Forelimb muscle (tissue), 1 donor: ENCODE measurements around the gene RIPK1. TPM values are rescaled to one million over a fixed set of nuclear protein-coding genes. Genes with fewer than 3 reads are reported as not detected.

Experiments
- DNase-seq: peaks from one replicate; pipeline ENCODE4 v3.0.0-alpha.2; 2013; ENCODE audit warnings: low read depth
- polyA plus RNA-seq: library from polyadenylated mRNA; unstranded; fragments of 120-200 nt; gene quantifications from one replicate; pipeline ENCODE4 v1.2.1, GENCODE V29; 2013; ENCODE audit not compliant: insufficient read length

RIPK1 gene
- polyA plus RNA-seq, 1 donor: 10.1 TPM

GRCh38 chr6:3081960-3082359 is 13.7 kb downstream of the RIPK1 start:
- no peak for DNase-seq

DNA sequence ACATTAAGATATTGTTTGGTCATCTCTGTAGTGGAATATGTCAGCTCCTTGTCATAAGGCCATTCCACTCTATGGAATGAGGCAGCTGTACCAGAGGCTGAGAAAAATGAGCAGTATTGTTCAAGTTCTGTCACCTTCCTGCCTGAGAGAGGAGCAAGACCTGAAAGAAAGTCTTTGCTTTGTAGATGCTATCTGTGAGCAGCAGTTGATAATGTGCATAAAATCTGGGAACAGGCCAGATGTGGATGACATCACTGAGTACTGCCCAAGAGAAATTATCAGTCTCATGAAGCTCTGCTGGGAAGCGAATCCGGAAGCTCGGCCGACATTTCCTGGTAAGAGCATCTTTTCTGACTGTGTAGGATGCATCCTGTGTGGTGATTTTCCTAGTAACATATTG is 16.8 kb downstream of the RIPK1 start:
- DNase-seq: no peak

DNA sequence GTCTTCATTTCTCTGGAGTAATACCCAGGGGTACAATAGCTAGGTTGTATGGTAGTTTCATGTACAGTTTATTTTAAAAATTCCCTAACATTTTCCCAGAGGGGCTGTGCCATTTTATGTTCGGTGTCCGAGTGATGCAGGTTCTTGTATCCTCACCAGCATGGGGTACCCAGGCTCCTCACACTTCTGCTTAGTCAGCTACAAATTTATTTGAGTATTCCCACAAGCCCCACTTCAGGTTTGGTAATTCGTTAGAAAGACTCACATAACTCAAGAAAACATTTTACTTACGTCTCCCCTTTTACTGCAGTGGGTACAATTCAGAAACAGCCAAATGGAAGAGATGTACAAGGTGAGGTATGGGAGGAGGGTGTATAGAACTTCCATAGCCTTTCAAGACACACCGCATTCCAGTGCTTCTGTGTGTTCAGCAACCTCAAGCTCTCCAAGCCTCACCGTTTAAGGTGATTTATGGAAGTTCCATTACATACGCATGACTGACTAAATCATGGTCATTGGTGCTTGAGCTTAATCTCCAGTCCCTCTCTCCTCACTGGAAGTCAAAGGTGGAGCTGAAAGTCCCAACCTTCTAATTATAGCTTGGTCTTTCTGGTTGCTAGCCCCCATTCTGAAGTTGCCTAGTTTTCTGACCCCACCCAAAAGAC is 18.1 kb downstream of the RIPK1 start:
- no peak for DNase-seq

GRCh38 chr6:3088446-3088845 is 20.2 kb downstream of the RIPK1 start:
- no peak for DNase-seq

- DNase-seq: peak; percentile 73
Measured at GRCh38 chr6:3088968-3089367, 20.7 kb downstream of the RIPK1 start.

DNA sequence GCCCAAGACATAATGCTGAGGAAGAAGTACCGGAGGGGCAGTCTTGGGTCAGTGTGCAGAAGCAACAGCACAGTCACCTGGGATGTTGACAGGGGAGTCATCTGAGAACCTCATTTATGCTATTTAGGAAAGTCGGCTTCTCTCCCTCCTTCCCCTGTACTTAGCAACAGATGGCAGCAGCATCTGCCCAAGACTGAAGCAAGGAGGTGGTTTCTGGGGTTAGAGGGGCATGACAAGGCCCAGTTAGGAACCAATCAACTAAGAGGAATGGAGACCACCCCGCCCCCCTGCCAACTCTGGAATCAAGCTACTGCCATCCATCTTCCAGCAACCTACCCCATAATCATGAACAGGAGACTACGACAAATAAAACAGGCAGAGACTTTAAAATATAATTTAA is 21.7 kb downstream of the RIPK1 start:
- DNase-seq: no peak

- no peak for DNase-seq
Measured at GRCh38 chr6:3094815-3095214, 26.5 kb downstream of the RIPK1 start.

GRCh38 chr6:3102875-3103274 is 34.6 kb downstream of the RIPK1 start:
- no peak for DNase-seq

DNA sequence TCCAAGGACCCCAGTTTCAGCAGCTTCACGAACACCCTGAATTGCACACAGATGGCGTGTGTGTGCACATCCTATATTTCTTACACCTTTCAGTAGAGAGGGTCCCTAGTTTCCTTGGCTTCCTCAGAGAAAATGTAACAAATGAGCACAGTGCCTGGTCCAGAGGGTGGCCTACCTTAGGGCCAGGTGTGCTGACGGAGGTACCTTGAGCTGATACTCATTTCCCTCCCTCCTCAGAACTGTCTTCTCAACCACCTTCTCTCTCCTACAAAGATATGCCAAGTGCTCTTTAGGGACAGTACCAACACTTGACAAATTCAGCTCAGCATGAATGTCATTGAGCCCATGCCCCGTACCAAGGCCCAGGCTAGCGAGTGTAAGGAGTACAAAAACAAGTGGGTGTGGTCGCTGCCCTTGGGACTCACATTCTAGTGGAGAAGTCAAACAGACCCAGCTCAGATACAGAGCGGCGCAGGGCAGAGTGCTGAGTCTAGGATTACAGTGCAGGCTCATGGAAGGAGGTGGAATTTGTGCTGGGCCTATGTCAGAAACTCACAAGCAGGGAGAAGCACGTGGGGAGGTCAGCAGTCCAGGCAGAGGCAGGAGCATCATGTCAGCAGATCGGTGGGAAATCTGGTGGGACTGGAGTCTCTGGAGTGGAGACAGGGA is 40.6 kb downstream of the RIPK1 start:
- DNase-seq: no peak

DNA sequence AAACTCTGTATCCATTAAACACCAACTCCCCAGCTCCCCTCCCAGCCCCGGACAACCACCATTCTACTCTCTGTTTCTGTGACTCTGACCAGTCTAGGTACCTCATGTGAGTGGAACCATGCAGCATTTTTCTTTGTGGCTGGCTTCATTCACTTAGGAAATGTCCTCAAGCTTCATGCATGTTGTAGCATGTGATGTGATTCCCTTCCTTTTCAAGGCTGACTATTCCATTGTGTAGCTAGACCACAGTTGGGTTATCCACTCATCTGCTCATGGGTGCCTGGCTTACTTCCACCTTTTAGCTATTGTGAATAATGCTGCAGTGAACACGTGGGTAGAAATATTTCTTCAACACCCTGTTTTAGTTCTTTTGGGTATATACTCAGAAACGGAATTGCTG is 41.5 kb downstream of the RIPK1 start:
- DNase-seq: no peak

GRCh38 chr6:3114377-3114776 is 46.1 kb downstream of the RIPK1 start:
- DNase-seq: no peak

DNA sequence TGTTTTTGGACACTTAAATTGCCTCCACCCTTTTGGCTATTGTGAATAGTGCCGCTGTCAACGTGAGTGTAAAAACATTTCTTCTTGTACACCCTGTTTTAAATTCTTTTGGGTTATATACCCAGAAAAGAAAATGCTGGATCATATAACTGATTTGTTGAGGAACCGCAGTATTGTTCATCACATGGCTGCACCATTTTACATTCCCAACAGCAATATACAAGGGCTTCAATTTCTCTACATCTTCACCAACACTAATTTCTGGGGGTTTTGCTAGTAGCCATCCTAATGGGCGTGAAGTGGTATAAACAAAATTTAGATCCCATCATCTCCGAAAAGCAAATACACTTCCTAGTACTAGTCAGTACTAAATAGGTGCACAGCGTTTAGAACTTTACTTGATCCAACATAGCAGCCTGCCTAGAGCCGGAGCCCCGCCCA is 49.6 kb downstream of the RIPK1 start:
- DNase-seq: no peak

GRCh38 chr6:3118353-3119039 is 50.2 kb downstream of the RIPK1 start, which contains the start of gene BPHL:
Gene BPHL, plus strand, starts transcription at chr6:3118711. Its CDS starts 30 bp downstream, at chr6:3118741.
- peak; percentile 85 for DNase-seq

DNA sequence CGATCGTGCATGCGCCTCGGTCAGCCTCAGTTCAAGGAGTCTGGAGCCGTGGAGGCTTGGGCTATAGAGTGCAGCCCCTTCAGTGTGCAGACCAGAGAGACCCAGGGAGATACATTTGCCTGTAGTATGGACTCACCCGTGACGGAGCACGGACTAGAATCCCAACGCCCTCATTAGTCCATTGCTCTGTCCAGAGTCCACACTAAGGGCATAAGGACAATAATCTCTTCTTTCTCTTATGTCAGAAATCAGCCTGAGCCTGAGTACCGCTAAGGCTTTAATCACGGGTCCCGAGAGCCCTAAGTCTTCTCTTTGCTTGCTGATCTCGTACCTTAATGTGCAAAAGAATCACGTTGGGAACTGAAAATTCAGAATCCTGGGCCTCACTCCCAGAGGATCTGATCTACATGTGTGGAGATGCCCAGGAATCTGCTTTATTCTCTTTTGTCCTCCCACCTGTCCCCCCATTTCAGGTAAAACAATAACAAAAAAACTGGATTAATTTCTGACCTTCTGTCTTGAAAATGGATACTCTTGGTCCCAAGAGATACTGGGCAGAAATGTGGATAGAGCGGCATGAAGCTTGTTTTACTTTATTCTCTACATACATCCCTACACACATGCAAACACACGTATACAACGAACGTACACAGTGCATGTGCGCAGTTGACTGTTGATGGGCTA is 50.9 kb downstream of the RIPK1 start:
- DNase-seq: no peak

DNA sequence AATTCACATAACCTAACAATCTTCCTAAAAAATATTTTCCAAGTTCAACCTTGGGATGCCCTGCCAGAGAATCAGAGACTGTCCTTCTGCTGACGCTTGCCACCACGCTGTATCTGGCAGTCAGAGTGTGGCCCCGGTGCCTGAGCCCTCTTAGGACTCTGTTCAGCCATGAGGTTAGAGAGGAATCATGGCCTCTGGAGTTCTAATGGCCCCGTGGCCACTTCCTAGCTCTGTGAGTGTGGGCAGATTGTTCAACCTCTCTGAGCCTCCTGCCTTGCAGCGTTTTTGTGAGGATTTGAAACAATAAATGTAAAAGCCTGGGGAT is 52.4 kb downstream of the RIPK1 start:
- DNase-seq: no peak

- no peak for DNase-seq
Measured at GRCh38 chr6:3122823-3123182, 54.5 kb downstream of the RIPK1 start.

DNA sequence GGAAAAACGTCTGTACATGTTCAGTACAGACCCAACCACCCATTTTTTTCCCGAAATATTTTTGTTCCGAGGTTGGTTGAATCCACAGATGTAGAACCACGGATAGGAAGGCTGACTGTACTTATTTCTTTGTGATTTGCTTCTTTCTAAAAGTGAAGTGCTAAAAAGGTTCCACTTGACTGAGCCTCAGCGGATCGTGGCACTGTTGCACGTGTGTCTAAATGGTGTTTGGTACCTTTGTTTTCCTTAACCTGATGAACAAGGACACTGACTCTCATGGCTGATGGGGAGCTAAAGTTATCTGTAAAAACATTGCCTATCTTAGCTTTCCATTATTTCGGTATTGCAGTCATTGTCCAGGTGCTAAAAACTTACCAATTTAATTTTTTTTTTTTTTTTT is 56.4 kb downstream of the RIPK1 start:
- no peak for DNase-seq

DNA sequence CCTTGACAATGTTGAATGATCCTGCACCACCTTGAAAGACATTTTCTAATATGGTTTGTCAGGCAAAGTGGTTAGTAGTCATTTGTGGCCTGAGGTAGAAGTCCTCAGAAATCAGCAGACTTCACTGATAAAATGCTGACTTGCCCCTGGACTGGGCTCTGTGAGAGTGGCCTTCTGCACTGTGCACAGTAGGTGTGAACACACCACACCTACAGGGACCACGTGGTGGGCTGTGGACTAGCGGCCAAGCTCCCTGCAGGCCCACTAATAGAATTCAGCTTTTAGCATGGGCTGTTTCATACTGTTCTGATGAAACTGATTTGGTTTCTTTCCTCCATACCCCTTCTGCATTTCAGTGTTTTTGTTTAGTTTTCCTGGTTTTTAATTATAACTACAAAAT is 57.5 kb downstream of the RIPK1 start:
- no peak for DNase-seq

DNA sequence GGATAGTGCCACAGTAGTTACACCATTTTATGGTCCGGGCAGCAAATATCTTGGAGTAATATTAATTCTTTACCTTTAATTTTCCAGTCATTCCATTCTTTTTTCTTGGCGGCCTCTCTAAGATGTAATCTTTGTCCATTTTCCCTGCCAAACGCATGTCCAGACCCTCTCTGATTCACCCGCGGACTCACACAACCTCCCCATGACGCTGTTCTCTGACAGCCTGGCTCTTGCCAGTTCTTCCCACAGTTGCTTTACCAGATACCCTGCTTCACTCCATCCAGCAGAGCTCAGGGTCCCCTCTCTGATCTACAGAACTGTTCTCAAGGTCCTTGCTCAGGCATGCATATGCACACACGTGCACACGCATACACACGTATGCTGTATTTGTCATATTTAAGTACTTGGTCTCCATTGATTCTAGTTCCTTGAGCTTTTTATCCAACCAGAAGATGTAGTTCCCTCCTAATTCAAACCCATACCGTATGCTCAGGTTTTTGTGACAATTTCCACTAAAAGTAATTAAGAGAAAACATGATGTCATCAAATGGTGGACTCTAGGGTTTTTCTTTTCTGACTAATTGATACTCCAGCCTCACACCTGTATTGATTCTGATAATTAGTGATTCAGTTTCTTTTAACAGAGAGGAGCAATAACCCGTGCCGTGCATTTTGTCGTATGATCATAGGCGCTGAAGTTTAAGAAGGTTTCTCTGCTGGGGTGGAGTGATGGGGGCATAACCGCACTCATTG is 60.2 kb downstream of the RIPK1 start:
- DNase-seq: no peak

GRCh38 chr6:3131695-3132094 is 63.4 kb downstream of the RIPK1 start:
- DNase-seq: no peak

GRCh38 chr6:3133515-3133914 is 65.2 kb downstream of the RIPK1 start:
- DNase-seq: no peak
